Measurements from ENCODE around the gene TBCK. TPM values are rescaled to one million over a fixed set of nuclear protein-coding genes. Genes with fewer than 3 reads are reported as not detected.

TBCK gene
- total and polyA plus RNA-seq, 2 donors (not counting 1 experiment from before 2014, with no cell fraction given) = 17.5 to 86.1 TPM

DNA sequence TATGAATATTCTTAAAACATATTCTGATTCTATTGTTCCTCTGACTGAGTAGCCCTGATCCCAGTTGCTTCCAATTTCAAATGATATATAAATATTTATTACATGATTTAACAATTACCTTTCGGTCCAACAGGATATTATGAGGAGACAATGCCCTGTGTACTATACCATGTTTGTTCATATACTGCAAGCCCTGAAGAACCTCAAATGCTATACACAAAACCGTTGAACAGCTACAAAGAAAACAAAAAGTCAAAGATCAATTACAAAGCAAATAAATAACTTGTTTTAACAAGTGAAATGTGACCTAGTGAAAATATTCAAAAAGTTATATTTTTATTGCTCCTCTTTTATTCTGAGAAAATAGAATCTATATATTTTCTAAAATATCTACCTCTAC lies 54.0 kb downstream of the TBCK start:
- no peak overlapping the region for H2AFZ ChIP-seq (ENCODE audit: insufficient read depth, low read depth, low read length, poor library complexity, severe bottlenecking)
- Mint-ChIP-seq H3K4me1 (no peaks in the 10 kb centered on the region), H3K4me3 (no peak overlapping the region), H3K9me3 (ENCODE audit: insufficient read depth) (no peaks in the 10 kb centered on the region), H3K27ac (no peak overlapping the region), H3K27me3 (no peaks in the 10 kb centered on the region)
- H3K27ac ChIP-seq (ENCODE audit: low read length in 2 of 2) = no peak overlapping the region
- ChIA-PET CTCF (no interaction called here), POLR2A (no interaction called here)
- intact Hi-C loops (cut with micrococcal nuclease) = loop anchor here (10.0 kb wide), 1 partner anchor 243 kb away; no protein-coding TSS in a partner anchor
- H3K4me1 ChIP-seq (ENCODE audit: control insufficient read depth in 2 of 2, insufficient read depth in 2 of 2, low read length in 2 of 2) = no peaks in the 10 kb centered on the region
- no peak overlapping the region for H3K4me3 ChIP-seq (ENCODE audit: control extremely low read depth in 1 of 5, extremely low read depth in 1 of 5, insufficient read depth in 1 of 5, low read depth in 2 of 5, low read length in 4 of 5)
- no peaks in the 10 kb centered on the region for H3K36me3 ChIP-seq (replicated peaks in 1 of 2; ENCODE audit: control extremely low read depth in 1 of 2, control insufficient read depth in 1 of 2, extremely low read depth in 1 of 2, insufficient read depth in 2 of 2, low read length in 1 of 2)
- H3K9me3 ChIP-seq (ENCODE audit: control extremely low read depth in 1 of 3, control insufficient read depth in 2 of 3, insufficient read depth in 1 of 3, low read length in 2 of 3) = no peaks in the 10 kb centered on the region
- H3K27me3 ChIP-seq (replicated peaks in 1 of 4; ENCODE audit: control extremely low read depth in 1 of 4, control insufficient read depth in 3 of 4, insufficient read depth in 4 of 4, low read length in 3 of 4) = no peaks in the 10 kb centered on the region
- ATAC-seq (ENCODE audit: low read depth) (no peak), DNase-seq (no peak)
- H4K20me1 ChIP-seq (ENCODE audit: control insufficient read depth, insufficient read depth, low read length, poor library complexity, severe bottlenecking) = no peaks in the 10 kb centered on the region
- H3K9ac ChIP-seq (ENCODE audit: low read length) = no peak overlapping the region
- H3K79me2 ChIP-seq (ENCODE audit: control insufficient read depth, insufficient read depth, low read length) = no peaks in the 10 kb centered on the region
- no peak overlapping the region for H3K4me2 ChIP-seq (replicated peaks; ENCODE audit: low read depth, low read length, poor library complexity, severe bottlenecking)
- no CpG with 5 or more reads among the region's 2 CpGs for WGBS (ENCODE audit: insufficient coverage)
- TF ChIP-seq EZH2 (IDR thresholded peaks at IDR 0.05; ENCODE audit: borderline replicate concordance, insufficient read depth, low read depth, low read length, poor library complexity, severe bottlenecking) = no peak
- TF ChIP-seq, protein P1, sequence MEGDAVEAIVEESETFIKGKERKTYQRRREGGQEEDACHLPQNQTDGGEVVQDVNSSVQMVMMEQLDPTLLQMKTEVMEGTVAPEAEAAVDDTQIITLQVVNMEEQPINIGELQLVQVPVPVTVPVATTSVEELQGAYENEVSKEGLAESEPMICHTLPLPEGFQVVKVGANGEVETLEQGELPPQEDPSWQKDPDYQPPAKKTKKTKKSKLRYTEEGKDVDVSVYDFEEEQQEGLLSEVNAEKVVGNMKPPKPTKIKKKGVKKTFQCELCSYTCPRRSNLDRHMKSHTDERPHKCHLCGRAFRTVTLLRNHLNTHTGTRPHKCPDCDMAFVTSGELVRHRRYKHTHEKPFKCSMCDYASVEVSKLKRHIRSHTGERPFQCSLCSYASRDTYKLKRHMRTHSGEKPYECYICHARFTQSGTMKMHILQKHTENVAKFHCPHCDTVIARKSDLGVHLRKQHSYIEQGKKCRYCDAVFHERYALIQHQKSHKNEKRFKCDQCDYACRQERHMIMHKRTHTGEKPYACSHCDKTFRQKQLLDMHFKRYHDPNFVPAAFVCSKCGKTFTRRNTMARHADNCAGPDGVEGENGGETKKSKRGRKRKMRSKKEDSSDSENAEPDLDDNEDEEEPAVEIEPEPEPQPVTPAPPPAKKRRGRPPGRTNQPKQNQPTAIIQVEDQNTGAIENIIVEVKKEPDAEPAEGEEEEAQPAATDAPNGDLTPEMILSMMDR (IDR thresholded peaks at IDR 0.05) = no peak

DNA sequence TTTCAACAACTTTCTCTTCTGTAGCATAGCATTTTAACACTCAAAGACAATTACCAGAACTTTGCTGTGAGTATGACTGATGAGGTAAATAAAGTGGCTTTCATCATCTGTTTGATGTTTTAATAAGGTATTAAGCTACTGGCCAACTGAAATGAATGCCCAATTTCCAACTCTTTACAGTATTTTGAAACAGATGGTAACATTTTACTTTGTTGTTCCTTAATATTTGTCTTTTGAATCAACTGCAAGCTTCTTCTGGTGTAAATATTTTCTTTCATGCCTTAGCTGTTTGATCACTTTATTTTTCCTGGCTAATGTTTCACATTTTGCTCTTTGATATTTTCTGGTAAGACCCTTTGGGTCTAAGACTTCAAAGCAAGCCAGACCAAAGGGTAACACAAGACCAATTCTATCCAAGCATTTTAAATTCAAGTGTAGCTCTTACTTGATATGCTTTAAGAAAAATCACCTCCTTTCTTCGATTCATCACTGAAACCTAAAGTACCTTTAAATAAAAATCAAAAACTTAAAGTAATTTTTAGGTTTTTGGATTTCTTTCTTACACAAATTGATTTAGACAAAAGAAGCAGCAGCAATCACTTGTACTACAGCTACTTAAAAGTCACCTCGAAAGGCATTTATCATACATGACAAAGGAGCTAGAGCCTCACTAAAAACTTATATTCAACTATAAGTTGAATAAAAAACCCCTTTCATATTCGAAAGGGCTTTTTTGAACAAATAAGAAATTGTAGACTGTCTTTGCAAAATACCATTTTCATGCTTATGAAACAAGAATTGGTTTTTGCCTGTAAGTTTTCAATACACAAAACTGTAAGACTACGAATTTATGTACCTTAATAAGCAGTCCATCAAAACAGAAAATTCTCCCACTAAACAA lies 57.6 kb downstream of the TBCK start:
- Histone ChIP-seq H3K27ac (ENCODE audit: low read length in 2 of 2) (no peak overlapping the region), H3K9me3 (ENCODE audit: control extremely low read depth in 1 of 3, control insufficient read depth in 2 of 3, insufficient read depth in 1 of 3, low read length in 2 of 3) (no peaks in the 10 kb centered on the region), H3K36me3 (replicated peaks in 1 of 2; ENCODE audit: control extremely low read depth in 1 of 2, control insufficient read depth in 1 of 2, extremely low read depth in 1 of 2, insufficient read depth in 2 of 2, low read length in 1 of 2) (peaks cover 0 to 17% of the 10 kb centered on the region in 2 experiments), H3K4me3 (ENCODE audit: control extremely low read depth in 1 of 5, extremely low read depth in 1 of 5, insufficient read depth in 1 of 5, low read depth in 2 of 5, low read length in 4 of 5) (no peak overlapping the region), H3K4me2 (replicated peaks; ENCODE audit: low read depth, low read length, poor library complexity, severe bottlenecking) (no peak overlapping the region), H2AFZ (ENCODE audit: insufficient read depth, low read depth, low read length, poor library complexity, severe bottlenecking) (no peak overlapping the region), H4K20me1 (ENCODE audit: control insufficient read depth, insufficient read depth, low read length, poor library complexity, severe bottlenecking) (no peaks in the 10 kb centered on the region), H3K27me3 (replicated peaks in 1 of 4; ENCODE audit: control extremely low read depth in 1 of 4, control insufficient read depth in 3 of 4, insufficient read depth in 4 of 4, low read length in 3 of 4) (no peaks in the 10 kb centered on the region), H3K79me2 (ENCODE audit: control insufficient read depth, insufficient read depth, low read length) (no peaks in the 10 kb centered on the region), H3K9ac (ENCODE audit: low read length) (no peak overlapping the region), H3K4me1 (ENCODE audit: control insufficient read depth in 2 of 2, insufficient read depth in 2 of 2, low read length in 2 of 2) (no peaks in the 10 kb centered on the region)
- WGBS (ENCODE audit: insufficient coverage) = no CpG with 5 or more reads among the region's 4 CpGs
- intact Hi-C loops (cut with micrococcal nuclease) = no loop called here
- CTCF ChIA-PET = no interaction called here
- TF ChIP-seq, protein P1 (IDR thresholded peaks at IDR 0.05) = no peak
- no peak for TF ChIP-seq EZH2 (IDR thresholded peaks at IDR 0.05; ENCODE audit: borderline replicate concordance, insufficient read depth, low read depth, low read length, poor library complexity, severe bottlenecking)
- POLR2A ChIA-PET = no interaction called here
- DNase-seq = no peak
- no peaks in the 10 kb centered on the region for H3K4me1 Mint-ChIP-seq
- no peaks in the 10 kb centered on the region for H3K27me3 Mint-ChIP-seq
- ATAC-seq (ENCODE audit: low read depth) = no peak
- no peak overlapping the region for H3K4me3 Mint-ChIP-seq
- H3K27ac Mint-ChIP-seq = no peak overlapping the region
- H3K9me3 Mint-ChIP-seq (ENCODE audit: insufficient read depth) = no peaks in the 10 kb centered on the region

Measured in B cell (primary cell).